ENCODE results near the gene TADA2B. TPM values are rescaled to one million over a fixed set of nuclear protein-coding genes. Genes with fewer than 3 reads are reported as not detected.

The TADA2B gene
- total RNA-seq, 1 donor from 2014 or later = 31.8 TPM

GRCh38 chr4:7005571-7005970 lies 37.6 kb upstream of the TADA2B start:
- Mint-ChIP-seq H3K27me3 (no peaks in the 10 kb centered on the region), H3K4me3 (no peak overlapping the region), H3K36me3 (ENCODE audit: low read depth) (peaks cover 80% of the 10 kb centered on the region), H3K27ac (no peak overlapping the region), H3K9me3 (no peaks in the 10 kb centered on the region), H3K4me1 (no peaks in the 10 kb centered on the region)
- ATAC-seq (ENCODE audit: low read depth) (no peak), DNase-seq (no peak)
- intact Hi-C loops (cut with micrococcal nuclease) = no loop called here
- TF ChIP-seq, protein P1, sequence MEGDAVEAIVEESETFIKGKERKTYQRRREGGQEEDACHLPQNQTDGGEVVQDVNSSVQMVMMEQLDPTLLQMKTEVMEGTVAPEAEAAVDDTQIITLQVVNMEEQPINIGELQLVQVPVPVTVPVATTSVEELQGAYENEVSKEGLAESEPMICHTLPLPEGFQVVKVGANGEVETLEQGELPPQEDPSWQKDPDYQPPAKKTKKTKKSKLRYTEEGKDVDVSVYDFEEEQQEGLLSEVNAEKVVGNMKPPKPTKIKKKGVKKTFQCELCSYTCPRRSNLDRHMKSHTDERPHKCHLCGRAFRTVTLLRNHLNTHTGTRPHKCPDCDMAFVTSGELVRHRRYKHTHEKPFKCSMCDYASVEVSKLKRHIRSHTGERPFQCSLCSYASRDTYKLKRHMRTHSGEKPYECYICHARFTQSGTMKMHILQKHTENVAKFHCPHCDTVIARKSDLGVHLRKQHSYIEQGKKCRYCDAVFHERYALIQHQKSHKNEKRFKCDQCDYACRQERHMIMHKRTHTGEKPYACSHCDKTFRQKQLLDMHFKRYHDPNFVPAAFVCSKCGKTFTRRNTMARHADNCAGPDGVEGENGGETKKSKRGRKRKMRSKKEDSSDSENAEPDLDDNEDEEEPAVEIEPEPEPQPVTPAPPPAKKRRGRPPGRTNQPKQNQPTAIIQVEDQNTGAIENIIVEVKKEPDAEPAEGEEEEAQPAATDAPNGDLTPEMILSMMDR (IDR thresholded peaks at IDR 0.05) = no peak
- CTCF ChIA-PET = no interaction called here
- POLR2A ChIA-PET = no interaction called here

DNA sequence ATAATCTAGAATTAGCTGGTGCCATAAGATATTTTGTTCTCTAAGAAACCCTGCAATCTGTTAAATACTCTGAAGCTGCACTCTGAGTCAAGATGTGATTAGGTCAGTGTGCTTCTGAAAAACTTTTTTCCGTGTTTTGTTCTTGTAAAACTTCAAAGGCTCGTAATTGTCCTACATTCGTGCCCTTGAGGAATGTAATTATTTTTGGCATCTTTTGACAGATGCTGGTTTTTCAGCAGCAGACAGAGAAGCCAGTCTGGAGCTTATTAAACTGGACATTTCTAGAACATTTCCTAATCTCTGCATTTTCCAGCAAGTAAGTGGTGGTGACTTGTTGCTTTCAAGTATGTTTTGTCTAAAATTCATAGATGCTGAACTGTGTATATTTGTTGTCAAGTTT lies 36.8 kb upstream of the TADA2B start:
- CTCF ChIA-PET = no interaction called here
- Mint-ChIP-seq H3K27me3 (no peaks in the 10 kb centered on the region), H3K27ac (no peak overlapping the region), H3K36me3 (ENCODE audit: low read depth) (peaks cover 80% of the 10 kb centered on the region), H3K4me3 (no peak overlapping the region), H3K4me1 (no peaks in the 10 kb centered on the region), H3K9me3 (no peaks in the 10 kb centered on the region)
- POLR2A ChIA-PET = no interaction called here
- TF ChIP-seq, protein P1 (IDR thresholded peaks at IDR 0.05) = no peak
- intact Hi-C loops (cut with micrococcal nuclease) = no loop called here
- DNase-seq = no peak
- ATAC-seq (ENCODE audit: low read depth) = no peak

- ChIA-PET CTCF (interaction anchor here (0.9 to 1.7 kb wide), 2 partner anchors 33 to 94 kb away, joined by 3 to 5 read pairs; no protein-coding TSS in a partner anchor), POLR2A (no interaction called here)
- Mint-ChIP-seq H3K4me1 (no peaks in the 10 kb centered on the region), H3K4me3 (no peak overlapping the region), H3K9me3 (no peaks in the 10 kb centered on the region), H3K27me3 (no peaks in the 10 kb centered on the region), H3K27ac (no peak overlapping the region), H3K36me3 (ENCODE audit: low read depth) (peaks cover 72% of the 10 kb centered on the region)
- ATAC-seq (ENCODE audit: low read depth) (no peak), DNase-seq (no peak)
- TF ChIP-seq, protein P1 (IDR thresholded peaks at IDR 0.05) = no peak
- intact Hi-C loops (cut with micrococcal nuclease) = no loop called here
Measured at GRCh38 chr4:7007142-7007907, 35.8 kb upstream of the TADA2B start.

- no peak overlapping the region for H3K4me3 Mint-ChIP-seq
- peaks cover 70% of the 10 kb centered on the region for H3K36me3 Mint-ChIP-seq (ENCODE audit: low read depth)
- CTCF ChIA-PET = interaction anchor here (0.9 to 1.7 kb wide), 2 partner anchors 34 to 95 kb away, joined by 3 to 5 read pairs; no protein-coding TSS in a partner anchor
- peaks cover under 1% of the 10 kb centered on the region for H3K4me1 Mint-ChIP-seq
- POLR2A ChIA-PET = no interaction called here
- TF ChIP-seq, protein P1 (IDR thresholded peaks at IDR 0.05) = no peak
- no peaks in the 10 kb centered on the region for H3K27me3 Mint-ChIP-seq
- no peak for ATAC-seq (ENCODE audit: low read depth)
- H3K27ac Mint-ChIP-seq = peak overlapping the region; percentile 35
- no peak for DNase-seq
- no peaks in the 10 kb centered on the region for H3K9me3 Mint-ChIP-seq
- intact Hi-C loops (cut with micrococcal nuclease) = no loop called here
Measured at GRCh38 chr4:7007944-7008343, 35.2 kb upstream of the TADA2B start.

- TF ChIP-seq, protein P1 (IDR thresholded peaks at IDR 0.05) = no peak
- CTCF ChIA-PET = no interaction called here
- peaks cover 69% of the 10 kb centered on the region for H3K36me3 Mint-ChIP-seq (ENCODE audit: low read depth)
Measured at GRCh38 chr4:7009564-7009963, 33.6 kb upstream of the TADA2B start.

More at GRCh38 chr4:7009564-7009963, 33.6 kb upstream of the TADA2B start:
- no peak overlapping the region for H3K27ac Mint-ChIP-seq
- intact Hi-C loops (cut with micrococcal nuclease) = no loop called here
- peaks cover 16% of the 10 kb centered on the region for H3K4me1 Mint-ChIP-seq
- no peak overlapping the region for H3K4me3 Mint-ChIP-seq
- H3K27me3 Mint-ChIP-seq = no peaks in the 10 kb centered on the region
- DNase-seq = no peak
- no peaks in the 10 kb centered on the region for H3K9me3 Mint-ChIP-seq
- POLR2A ChIA-PET = interaction anchor here (1.5 kb wide), 1 partner anchor 33 kb away, joined by 5 read pairs; the partner anchor contains the start of gene TADA2B
- no peak for ATAC-seq (ENCODE audit: low read depth)

Data from activated B cell treated with CpG ODN at 0.5 μM for 24 hours (primary cell).